ENCODE results near the gene FBXW2. TPM values are rescaled to one million over a fixed set of nuclear protein-coding genes. Genes with fewer than 3 reads are reported as not detected.

FBXW2 gene
- total and polyA plus RNA-seq, 2 donors (not counting 3 experiments of a cell fraction or from before 2014, with no cell fraction given): 32.5 to 70.2 TPM

DNA sequence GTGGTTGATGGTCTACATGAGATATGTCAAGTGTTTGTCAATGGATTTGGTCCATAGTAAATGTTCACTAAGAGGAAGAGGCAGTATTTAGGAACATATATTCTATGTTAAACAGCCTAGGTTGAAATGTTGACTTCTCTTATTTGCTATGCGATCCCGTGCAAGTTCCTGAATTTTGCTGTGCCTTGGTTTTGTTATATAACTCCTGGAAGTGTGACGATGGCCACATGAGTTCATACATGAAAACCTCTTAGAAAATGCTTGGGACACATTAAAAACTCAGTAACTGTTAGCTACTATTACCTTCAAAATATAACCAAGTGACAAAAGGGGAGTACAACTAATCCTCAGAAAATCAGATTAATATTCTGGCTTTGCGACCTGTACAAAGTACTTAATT lies 21.9 kb upstream of the FBXW2 start:
- Histone ChIP-seq H3K4me1 (ENCODE audit: control insufficient read depth, extremely low read depth, insufficient read depth, low read length) (no peaks in the 10 kb centered on the region), H2AFZ (ENCODE audit: low read depth, low read length) (no peak overlapping the region), H3K4me2 (ENCODE audit: insufficient read depth, low read length) (no peak overlapping the region), H3K9me3 (replicated peaks; ENCODE audit: control insufficient read depth, insufficient read depth, low read length) (no peaks in the 10 kb centered on the region), H3K36me3 (ENCODE audit: control insufficient read depth in 2 of 2, extremely low read depth in 1 of 2, insufficient read depth in 2 of 2, low read length in 2 of 2) (peaks cover 5 to 17% of the 10 kb centered on the region in 2 experiments), H3K79me2 (ENCODE audit: control insufficient read depth, insufficient read depth, low read length) (no peaks in the 10 kb centered on the region), H4K20me1 (replicated peaks; ENCODE audit: control insufficient read depth, extremely low read depth, insufficient read depth, low read length) (no peaks in the 10 kb centered on the region), H3K4me3 (replicated peaks in 1 of 3; ENCODE audit: insufficient read depth in 1 of 3, low read depth in 1 of 3, low read length in 3 of 3) (no peak overlapping the region), H3K9me1 (replicated peaks; ENCODE audit: control insufficient read depth, extremely low read depth, insufficient read depth, low read length) (no peaks in the 10 kb centered on the region), H3K9ac (replicated peaks; ENCODE audit: extremely low read depth, insufficient read depth, low read length) (no peak overlapping the region), H3K27me3 (ENCODE audit: control insufficient read depth in 2 of 2, insufficient read depth in 2 of 2, low read length in 2 of 2) (no peaks in the 10 kb centered on the region), H3K27ac (ENCODE audit: insufficient read depth, low read depth, low read length) (no peak overlapping the region)
- intact Hi-C loops (cut with micrococcal nuclease) (no loop called here), dilution Hi-C loops (cut with MboI; ENCODE audit: extremely low pct_ligation_motif_present, low sequenced_read_pairs) (no loop called here)
- ChIA-PET POLR2A (no interaction called here), CTCF (no interaction called here)
- TF ChIP-seq POLR2A (IDR thresholded peaks at IDR 0.05; ENCODE audit: low read depth, low read length): no peak
- no peak for TF ChIP-seq POLR2AphosphoS5 (IDR thresholded peaks at IDR 0.05; ENCODE audit: insufficient read depth, low read depth, low read length)
- no peak for TF ChIP-seq EZH2 (IDR thresholded peaks at IDR 0.05; ENCODE audit: borderline replicate concordance, low read depth, low read length, severe bottlenecking)
- BruUV-seq (replicated peaks): no TSS peak
- DNase-seq (ENCODE audit: low read depth, low spot score) (no peak), FAIRE-seq (no peak)

DNA sequence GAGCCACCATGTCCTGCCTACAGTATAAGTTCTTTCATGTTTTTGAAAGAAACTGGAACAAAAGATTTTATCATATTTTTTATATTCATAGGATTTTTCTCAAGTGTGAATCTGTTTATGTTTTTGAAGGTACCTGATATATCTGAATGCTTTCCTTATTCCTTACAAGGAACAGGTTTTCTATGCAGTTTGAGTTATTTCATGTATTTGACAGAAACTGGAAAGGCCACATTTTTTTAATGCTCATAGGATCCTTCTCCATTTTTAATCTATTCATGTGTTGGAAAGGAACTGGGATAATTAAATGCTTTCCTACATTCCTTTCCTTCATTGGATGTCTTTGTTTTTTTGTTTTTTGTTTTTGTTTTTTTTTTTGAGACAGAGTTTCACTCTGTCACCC lies 15.7 kb upstream of the FBXW2 start:
- no peaks in the 10 kb centered on the region for H3K27me3 ChIP-seq (ENCODE audit: control insufficient read depth in 2 of 2, insufficient read depth in 2 of 2, low read length in 2 of 2)
- no peaks in the 10 kb centered on the region for H3K4me1 ChIP-seq (ENCODE audit: control insufficient read depth, extremely low read depth, insufficient read depth, low read length)
- no peak overlapping the region for H3K9ac ChIP-seq (replicated peaks; ENCODE audit: extremely low read depth, insufficient read depth, low read length)
- intact Hi-C loops (cut with micrococcal nuclease) (no loop called here), dilution Hi-C loops (cut with MboI; ENCODE audit: extremely low pct_ligation_motif_present, low sequenced_read_pairs) (no loop called here)
- ChIA-PET POLR2A (no interaction called here), CTCF (no interaction called here)
- no peak overlapping the region for H3K4me2 ChIP-seq (ENCODE audit: insufficient read depth, low read length)
- H3K9me1 ChIP-seq (replicated peaks; ENCODE audit: control insufficient read depth, extremely low read depth, insufficient read depth, low read length): no peaks in the 10 kb centered on the region
- TF ChIP-seq POLR2A (IDR thresholded peaks at IDR 0.05; ENCODE audit: low read depth, low read length) (no peak), EZH2 (IDR thresholded peaks at IDR 0.05; ENCODE audit: borderline replicate concordance, low read depth, low read length, severe bottlenecking) (no peak)
- BruUV-seq (replicated peaks): no TSS peak
- no peak overlapping the region for H3K27ac ChIP-seq (ENCODE audit: insufficient read depth, low read depth, low read length)
- DNase-seq (ENCODE audit: low read depth, low spot score) (no peak), FAIRE-seq (no peak)
- H3K9me3 ChIP-seq (replicated peaks; ENCODE audit: control insufficient read depth, insufficient read depth, low read length): no peaks in the 10 kb centered on the region
- no peak overlapping the region for H2AFZ ChIP-seq (ENCODE audit: low read depth, low read length)
- no peak overlapping the region for H3K4me3 ChIP-seq (replicated peaks in 1 of 3; ENCODE audit: insufficient read depth in 1 of 3, low read depth in 1 of 3, low read length in 3 of 3)
- no peaks in the 10 kb centered on the region for H3K79me2 ChIP-seq (ENCODE audit: control insufficient read depth, insufficient read depth, low read length)
- no peaks in the 10 kb centered on the region for H3K36me3 ChIP-seq (ENCODE audit: control insufficient read depth in 2 of 2, extremely low read depth in 1 of 2, insufficient read depth in 2 of 2, low read length in 2 of 2)
- H4K20me1 ChIP-seq (replicated peaks; ENCODE audit: control insufficient read depth, extremely low read depth, insufficient read depth, low read length): no peaks in the 10 kb centered on the region
